Measurements from ENCODE around the gene WDR7.

Gene WDR7

GRCh38 chr18:56812674-56813073, 161.5 kb downstream of the WDR7 start:
- DNase-seq = no peak

GRCh38 chr18:56815926-56816325, 164.8 kb downstream of the WDR7 start:
- no peak for DNase-seq

- no peak for DNase-seq
Observed at GRCh38 chr18:56823986-56824565, 172.9 kb downstream of the WDR7 start.

- DNase-seq = no peak
Observed at GRCh38 chr18:56825321-56825720, 174.2 kb downstream of the WDR7 start.

- DNase-seq = no peak
Observed at GRCh38 chr18:56825878-56826277, 174.7 kb downstream of the WDR7 start.

GRCh38 chr18:56831988-56832387, 180.8 kb downstream of the WDR7 start:
- no peak for DNase-seq

- DNase-seq = no peak
Observed at GRCh38 chr18:56835331-56835730, 184.2 kb downstream of the WDR7 start.

GRCh38 chr18:56836173-56836572, 185.0 kb downstream of the WDR7 start:
- DNase-seq = no peak

GRCh38 chr18:56841836-56842235, 190.7 kb downstream of the WDR7 start:
- DNase-seq = no peak

GRCh38 chr18:56843241-56843640, 192.1 kb downstream of the WDR7 start:
- no peak for DNase-seq

GRCh38 chr18:56844556-56844955, 193.4 kb downstream of the WDR7 start:
- no peak for DNase-seq

- DNase-seq = no peak
Observed at GRCh38 chr18:56851774-56852173, 200.6 kb downstream of the WDR7 start.

GRCh38 chr18:56853961-56854360, 202.8 kb downstream of the WDR7 start:
- DNase-seq = no peak

GRCh38 chr18:56861244-56861643, 210.1 kb downstream of the WDR7 start:
- DNase-seq = no peak

- no peak for DNase-seq
Observed at GRCh38 chr18:56869189-56869777, 218.1 kb downstream of the WDR7 start.

GRCh38 chr18:56870982-56871381, 219.8 kb downstream of the WDR7 start:
- DNase-seq = no peak

GRCh38 chr18:56872140-56872539, 221.0 kb downstream of the WDR7 start:
- DNase-seq = no peak

- no peak for DNase-seq
Observed at GRCh38 chr18:56873441-56874140, 222.4 kb downstream of the WDR7 start.

GRCh38 chr18:56878711-56879110, 227.6 kb downstream of the WDR7 start:
- DNase-seq = no peak

- no peak for DNase-seq
Observed at GRCh38 chr18:56884511-56884910, 233.4 kb downstream of the WDR7 start.

- DNase-seq = no peak
Observed at GRCh38 chr18:56888978-56889377, 237.8 kb downstream of the WDR7 start.

GRCh38 chr18:56889621-56890020, 238.5 kb downstream of the WDR7 start:
- no peak for DNase-seq

GRCh38 chr18:56890632-56891031, 239.5 kb downstream of the WDR7 start:
- DNase-seq = no peak

- no peak for DNase-seq
Observed at GRCh38 chr18:56891116-56891515, 240.0 kb downstream of the WDR7 start.

GRCh38 chr18:56891870-56892269, 240.7 kb downstream of the WDR7 start:
- no peak for DNase-seq

Data from 8988T (cell line).